GM18507 (cell line): ENCODE measurements around the gene CTSK.
"Not testable (repeated sequence)": the region's sequence is repeated elsewhere in the genome, so short reads cannot be mapped to it uniquely, and the experiment has no call there.

Experiments
- DNase-seq: peaks from one replicate; pipeline ENCODE4 v3.0.0; 2011; ENCODE audit warnings: low read depth; ENCODE audit not compliant: insufficient read length; ENCODE audit errors: extremely low spot score
- FAIRE-seq: peaks from 2 replicates; lab custom pipeline; 2011; peaks lifted over from hg19 to GRCh38; lab: Jason Lieb, UNC

The CTSK gene

DNA sequence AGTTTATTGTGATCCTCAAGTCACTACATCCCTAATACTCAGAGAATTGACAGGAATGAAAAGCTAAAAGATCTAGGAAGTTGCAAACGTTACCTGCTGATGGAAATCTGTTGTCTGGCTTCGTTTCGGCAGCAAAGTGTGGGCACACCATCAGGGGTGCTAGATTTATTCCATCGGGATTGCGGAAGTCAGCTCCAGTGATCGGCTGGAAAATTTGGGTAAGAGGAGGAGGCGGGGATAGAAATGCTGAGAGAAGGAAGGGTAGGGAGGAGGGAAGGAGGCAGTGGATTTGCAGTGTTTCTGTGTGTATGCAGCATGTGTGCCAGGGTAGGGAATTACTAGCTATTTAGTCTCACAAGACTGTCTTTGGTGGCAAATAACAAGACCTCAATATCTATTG, at the start of gene CTSK:
CTSK (minus strand) TSS at position 140 of the 400 bp plus-strand sequence. CDS start 1,455 bp downstream, outside the sequence.
- FAIRE-seq = no peak
- DNase-seq = no peak

DNA sequence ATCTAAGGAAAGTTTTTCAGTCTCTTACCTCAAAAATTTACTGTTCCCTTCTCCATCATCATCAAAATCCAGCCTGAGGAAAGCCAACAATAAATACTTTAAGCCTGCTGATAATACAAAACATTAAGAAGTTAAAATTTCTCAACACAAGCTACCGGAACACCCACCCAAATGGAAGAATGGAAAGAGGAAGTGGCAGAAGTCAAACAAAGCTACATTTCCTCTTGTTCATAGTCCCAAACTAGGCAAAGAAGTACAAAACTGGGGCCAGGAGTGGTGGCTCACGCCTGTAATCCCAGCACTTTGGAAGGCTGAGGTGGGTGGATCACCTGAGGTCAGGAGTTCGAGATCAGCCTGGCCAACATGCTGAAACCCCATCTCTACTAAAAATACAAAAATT, 44.7 kb upstream of the CTSK start:
- not testable (repeated sequence) for FAIRE-seq, DNase-seq

- not testable (repeated sequence) for DNase-seq, FAIRE-seq
These were observed 42.8 kb upstream of the CTSK start for GRCh38 chr1:150850801-150851362.

- peak; percentile 26 for FAIRE-seq
These were observed 38.5 kb upstream of the CTSK start for GRCh38 chr1:150846473-150847146.

GRCh38 chr1:150843474-150843873, 35.4 kb upstream of the CTSK start:
- FAIRE-seq (no peak), DNase-seq (no peak)

More at GRCh38 chr1:150846473-150847146, 38.5 kb upstream of the CTSK start:
- DNase-seq = no peak

- no peak for DNase-seq
- no peak for FAIRE-seq
These were observed 34.9 kb upstream of the CTSK start for GRCh38 chr1:150842964-150843363.

- DNase-seq (no peak), FAIRE-seq (no peak)
These were observed 34.3 kb upstream of the CTSK start for GRCh38 chr1:150842343-150842742.

DNA sequence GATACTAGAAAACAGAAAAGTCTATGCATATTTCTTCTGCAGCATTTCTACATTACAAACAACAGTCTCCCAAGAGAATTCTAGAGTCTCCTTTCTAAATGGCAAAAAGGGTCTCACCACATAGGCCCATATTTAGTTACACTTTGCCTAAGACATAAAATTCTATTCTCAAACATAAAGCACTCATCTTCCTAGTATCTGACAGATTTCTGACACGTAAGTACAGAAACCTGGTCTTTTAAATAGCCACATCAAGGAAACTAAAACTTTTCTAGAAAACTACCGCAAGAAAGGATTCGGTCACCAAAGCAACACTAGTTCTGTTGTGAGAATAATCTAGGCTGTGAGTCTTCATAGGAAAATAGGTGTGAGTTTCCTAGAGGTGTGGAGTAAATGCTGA, 33.6 kb upstream of the CTSK start:
- DNase-seq = no peak
- no peak for FAIRE-seq

GRCh38 chr1:150840850-150841249, 32.8 kb upstream of the CTSK start:
- not testable (repeated sequence) for DNase-seq, FAIRE-seq

GRCh38 chr1:150836129-150836773, 28.2 kb upstream of the CTSK start:
- FAIRE-seq = peak; percentile 90
- peak; percentile 14 for DNase-seq

- not testable (repeated sequence) for DNase-seq, FAIRE-seq
These were observed 25.9 kb upstream of the CTSK start for GRCh38 chr1:150833961-150834360.

DNA sequence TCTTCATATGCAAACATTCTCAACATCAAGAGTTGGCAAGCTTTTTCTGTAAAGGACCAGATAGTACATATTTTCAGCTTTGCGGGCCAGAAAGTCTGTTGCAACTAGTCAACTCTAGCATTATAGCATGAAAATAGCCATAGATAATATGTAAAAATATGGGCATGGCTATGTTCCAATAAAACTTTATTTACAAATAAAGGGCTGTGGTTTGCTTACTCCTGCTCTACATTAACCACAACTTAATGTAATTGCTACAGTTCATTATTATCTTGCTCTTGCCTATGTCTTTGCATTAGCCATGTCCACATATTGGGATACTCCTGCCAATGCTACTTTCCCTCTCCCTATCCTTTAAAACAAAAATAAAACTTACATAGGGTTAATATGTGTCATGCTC, 24.5 kb upstream of the CTSK start:
- no peak for DNase-seq
- no peak for FAIRE-seq

DNA sequence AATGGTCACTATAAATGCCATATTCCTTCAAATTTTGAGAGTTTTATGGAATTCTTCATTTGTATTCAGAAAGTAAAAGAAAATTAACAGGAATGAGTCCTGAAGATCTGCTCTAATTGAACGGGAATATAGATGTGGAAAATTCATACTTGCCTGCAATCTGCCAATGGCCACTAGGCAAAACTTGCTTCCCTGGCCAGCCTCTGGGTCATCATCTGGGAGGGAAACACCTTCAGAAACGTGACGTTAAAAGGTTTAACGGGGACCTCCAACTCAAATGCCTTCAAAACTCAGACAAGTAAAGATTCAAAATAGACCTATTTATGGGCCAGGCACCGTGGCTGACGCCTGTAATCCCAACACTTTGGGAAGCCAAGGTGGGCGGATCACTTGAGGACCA, 21.7 kb upstream of the CTSK start:
- no peak for DNase-seq
- FAIRE-seq = no peak

DNA sequence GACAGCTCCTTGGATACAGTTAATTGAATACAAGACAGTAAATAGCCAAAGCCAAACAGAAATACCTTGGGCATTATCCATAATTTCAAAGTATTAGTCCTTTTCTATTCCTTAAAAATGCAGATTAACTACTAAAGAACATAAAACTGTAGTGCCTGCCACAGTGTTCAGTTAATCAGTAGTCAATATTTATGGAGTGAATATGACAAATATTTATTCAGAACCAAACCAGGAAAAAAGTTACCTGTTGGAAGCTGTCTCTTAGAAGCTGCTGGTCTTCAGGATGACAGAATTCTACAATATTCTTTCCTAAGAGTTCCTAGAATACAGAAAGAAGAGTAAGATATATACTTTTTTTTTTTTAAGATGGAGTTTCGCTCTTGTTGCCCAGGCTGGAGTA, 18.2 kb upstream of the CTSK start:
- DNase-seq (no peak), FAIRE-seq (no peak)

GRCh38 chr1:150820730-150821512, 12.9 kb upstream of the CTSK start:
- no peak for FAIRE-seq
- no peak for DNase-seq

DNA sequence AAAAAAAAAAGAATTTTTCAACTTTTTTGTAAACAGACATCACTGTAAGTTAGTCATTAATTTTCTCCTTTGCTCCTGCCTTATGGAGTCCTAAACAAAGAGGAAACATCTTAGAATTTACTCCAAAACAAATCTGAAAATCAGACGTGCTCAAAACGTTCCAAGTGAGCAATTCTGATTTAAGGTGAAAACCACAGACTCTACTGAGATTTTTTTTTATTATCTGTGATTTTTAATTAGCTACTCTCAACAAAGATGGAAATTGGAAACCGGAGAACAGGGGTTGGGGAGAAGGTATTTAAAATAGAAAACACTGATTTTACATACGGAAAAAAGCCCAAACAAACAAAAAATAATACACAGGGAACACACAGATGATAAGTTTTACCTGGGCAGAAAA, 7.8 kb upstream of the CTSK start:
- no peak for DNase-seq
- no peak for FAIRE-seq

- peak; percentile 39 for FAIRE-seq
- DNase-seq = peak; percentile 22
These were observed 5.1 kb upstream of the CTSK start for GRCh38 chr1:150813028-150813707.

DNA sequence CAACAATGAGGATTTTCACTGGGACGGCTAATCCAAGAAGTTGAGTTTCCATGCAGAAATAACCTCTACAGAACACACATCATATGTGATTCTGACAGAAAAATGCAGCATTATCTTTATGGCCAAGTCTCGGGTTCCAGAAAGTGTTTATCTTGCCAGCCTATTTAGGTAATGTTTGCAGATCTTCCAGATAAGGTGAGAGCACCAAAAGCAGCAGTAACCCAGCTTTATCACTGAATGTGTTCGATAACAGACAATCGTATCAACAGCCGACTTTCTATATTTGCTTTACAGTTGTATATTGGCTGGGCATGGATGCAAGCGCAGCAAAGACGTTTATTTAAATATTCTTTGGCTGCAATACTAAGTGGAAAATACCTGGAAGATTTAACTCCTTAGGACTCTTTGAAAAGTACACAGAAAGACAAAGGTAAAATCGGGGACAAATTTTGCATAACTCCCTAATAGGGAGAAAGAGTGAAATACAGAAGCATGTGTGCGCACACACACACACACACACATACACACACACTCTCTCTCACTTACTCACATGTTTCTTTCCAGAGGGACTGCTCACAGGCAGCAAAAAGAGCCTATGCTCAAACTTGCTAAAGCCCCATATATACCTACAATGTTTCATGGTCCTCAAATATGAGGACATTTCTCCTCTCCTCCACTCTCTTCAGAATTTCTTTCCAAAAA, 3.0 kb upstream of the CTSK start:
- FAIRE-seq (no peak), DNase-seq (no peak)

GRCh38 chr1:150809651-150810050, 1.6 kb upstream of the CTSK start:
- FAIRE-seq = no peak
- no peak for DNase-seq
